Right kidney (tissue), 1 donor: ENCODE results near the gene THRSP.
"Not testable (repeated sequence)": the region's sequence is repeated elsewhere in the genome, so short reads cannot be mapped to it uniquely, and the experiment has no call there.

ENCODE experiments used
- DNase-seq: peaks from one replicate; pipeline ENCODE4 v3.0.0-alpha.2; 2016

THRSP gene

DNA sequence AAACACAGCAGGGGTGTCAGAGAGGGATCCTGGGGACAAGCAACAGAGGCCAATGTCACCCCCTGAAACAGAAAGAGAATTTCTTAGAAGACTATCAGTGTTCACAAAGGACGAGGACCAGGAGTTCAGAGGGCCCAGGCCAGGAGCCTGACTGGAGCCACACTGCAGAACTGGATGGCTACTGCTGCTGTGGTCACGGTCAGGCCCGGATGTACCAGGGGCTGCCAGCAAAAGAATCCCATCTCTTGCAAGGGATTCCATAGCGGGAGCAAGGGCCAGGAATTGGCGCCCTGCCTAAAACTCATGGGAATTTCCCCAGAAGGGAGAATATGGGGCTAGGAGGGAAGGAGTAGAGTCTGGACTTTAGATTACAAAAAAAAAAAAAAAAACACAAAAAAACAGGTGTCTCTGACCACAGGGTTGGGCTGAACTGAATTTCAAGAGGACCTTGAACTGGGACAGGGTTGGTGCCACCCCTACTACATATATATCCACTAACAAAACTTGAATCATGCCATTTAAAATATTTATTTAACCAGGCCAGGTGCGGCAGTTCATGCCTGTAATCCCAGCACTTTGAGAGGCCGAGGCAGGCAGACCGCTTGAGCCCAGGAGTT is 24.9 kb upstream of the THRSP start:
- DNase-seq = no peak

DNA sequence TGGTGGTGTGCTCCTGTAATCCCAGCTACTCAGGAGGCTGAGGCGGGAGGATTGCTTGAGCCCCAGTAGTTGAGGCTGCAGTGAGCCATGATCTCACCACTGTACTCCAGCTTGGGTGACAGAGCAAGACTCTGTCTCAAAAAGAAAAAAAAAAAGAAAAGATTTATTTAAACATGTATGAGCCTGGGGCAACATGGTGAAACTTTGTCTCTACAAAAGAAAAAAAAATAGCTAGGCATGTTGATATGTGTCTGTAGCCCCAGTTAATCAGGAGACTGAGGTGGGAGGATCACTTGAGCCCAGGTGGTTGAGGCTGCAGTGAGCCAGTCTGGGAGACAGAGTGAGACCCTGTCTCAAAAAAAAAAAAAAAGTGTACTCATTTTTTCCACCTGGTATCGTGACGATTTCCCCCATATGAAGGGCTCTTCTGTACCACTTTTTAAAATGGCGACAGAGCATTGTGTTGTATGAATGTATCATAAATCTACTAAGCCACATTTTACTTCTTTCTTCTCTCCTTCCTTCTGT is 24.2 kb upstream of the THRSP start:
- no peak for DNase-seq

DNA sequence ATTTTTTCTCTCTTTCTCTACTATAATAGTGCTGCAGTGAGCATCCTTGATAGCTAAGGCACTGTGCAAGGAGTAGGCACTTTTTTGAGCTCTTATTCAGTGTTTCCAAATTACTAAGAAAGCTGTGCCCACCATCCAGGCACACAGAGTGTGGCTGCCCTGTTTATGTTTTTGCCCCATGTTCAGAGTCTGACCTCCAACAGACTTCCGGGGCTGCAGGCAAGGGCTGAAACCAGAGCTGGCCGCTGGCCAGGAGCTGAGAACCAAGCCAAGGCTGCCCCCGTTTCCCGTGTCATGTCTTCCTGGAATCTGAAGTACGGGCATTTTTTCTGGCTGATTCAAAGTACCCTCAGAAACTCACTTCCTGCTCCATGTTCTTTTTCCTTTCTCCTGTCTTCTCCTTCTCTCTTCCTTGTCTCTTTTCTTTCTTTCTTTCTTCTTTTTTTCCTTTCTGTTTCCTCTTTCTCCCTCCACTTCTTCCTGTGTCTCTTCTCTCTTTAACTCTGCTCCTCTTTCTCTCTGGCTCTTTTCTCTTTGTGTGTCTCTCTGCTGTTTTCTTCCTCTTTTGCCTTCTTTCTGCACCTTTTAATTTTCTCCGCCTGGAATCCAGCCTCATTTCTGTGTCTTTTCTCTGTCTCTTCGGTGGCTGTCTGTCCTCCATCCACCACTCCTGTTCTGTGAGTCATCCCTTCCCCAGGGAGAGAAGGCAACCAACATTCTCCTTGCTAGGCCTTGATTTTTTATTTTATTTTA is 23.6 kb upstream of the THRSP start:
- peak; percentile 57 for DNase-seq

DNA sequence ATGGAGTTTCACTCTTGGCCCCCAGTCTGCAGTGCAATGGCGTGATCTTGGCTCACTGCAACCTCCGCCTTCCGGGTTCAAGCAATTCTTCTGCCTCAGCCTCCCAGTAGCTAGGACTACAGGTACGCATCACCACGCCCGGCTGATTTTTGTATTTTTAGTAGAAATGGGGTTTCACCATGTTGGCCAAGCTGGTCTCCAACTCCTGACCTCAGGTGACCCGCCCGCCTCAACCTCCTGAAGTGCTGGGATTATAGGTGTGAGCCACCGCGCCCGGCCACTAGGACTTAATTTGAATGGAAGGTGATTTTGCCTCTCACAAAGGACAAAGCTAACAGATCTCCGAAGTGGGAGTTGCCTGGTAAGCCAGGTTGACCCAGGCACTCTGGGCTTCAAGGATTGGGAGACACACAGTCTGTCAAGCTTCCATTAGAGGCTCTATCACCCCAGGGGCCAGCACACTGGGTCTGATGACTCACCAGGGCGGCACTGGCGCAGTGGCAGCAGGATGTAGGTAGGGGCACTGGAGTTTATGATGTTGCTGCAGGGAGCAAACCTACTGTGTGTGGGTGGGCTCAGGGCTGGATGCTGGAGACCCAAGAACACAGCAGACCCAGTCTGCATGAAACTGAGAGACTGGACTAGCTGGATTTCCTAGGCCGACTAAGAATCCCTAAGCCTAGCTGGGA is 22.8 kb upstream of the THRSP start:
- no peak for DNase-seq

DNA sequence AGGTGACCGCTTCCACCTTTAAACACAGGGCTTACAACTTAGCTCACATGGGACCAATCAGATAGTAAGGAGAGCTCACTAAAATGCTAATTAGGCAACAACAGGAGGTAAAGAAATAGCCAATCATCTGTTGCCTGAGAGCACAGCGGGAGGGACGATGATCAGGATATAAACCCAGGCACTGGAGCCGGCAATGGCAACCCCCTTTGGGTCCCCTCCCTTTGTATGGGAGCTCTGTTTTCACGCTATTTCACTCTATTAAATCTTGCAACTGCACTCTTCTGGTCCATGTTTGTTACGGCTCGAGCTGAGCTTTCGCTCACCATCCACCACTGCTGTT is 22.3 kb upstream of the THRSP start:
- DNase-seq = not testable (repeated sequence)

DNA sequence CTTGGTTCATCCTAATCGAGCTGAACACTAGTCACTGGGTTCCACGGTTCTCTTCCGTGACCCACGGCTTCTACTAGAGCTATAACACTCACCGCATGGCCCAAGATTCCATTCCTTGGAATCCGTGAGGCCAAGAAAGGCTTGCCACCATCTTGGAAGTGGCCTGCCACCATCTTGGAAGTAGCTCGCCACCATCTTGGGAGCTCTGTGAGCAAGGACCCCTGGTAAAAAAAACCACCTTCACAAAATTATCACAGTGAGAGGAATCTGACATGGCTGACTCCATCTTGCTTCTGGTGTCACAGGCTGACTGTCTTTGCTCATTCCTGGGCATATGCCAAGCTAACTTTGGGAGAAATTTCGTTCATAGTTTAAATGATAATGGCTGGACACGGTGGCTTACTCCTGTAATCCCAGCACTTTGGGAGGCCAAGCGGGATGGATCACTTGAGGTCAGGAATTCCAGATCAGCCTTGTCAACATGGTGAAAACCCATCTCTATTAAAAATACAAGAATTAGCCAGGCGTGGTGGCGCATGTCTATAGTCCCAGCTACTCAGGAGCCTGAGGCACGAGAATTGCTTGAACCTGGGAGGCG is 21.7 kb upstream of the THRSP start:
- no peak for DNase-seq

DNA sequence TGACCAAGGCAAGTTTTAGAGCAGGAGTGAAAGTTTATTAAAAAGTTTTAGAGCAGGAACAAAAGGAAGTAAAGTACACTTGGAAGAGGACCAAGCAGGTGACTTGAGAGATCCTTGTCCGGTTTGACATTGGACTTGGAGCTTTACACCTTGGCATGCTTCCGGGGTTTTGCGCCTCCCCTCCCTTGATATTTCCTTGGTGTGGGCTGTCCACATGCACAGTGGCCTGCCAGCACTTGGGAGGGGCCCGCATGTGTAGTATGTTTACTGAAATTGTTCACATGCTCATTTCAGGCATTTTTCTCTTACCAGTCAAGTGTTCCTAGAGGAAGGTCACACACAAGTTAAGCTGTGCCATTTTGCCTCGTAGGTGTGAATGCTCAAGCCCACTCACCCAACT is 19.0 kb upstream of the THRSP start:
- no peak for DNase-seq

- DNase-seq = peak; percentile 83
Observed at GRCh38 chr11:78045851-78046485, 17.7 kb upstream of the THRSP start.

GRCh38 chr11:78046486-78046854 is 17.2 kb upstream of the THRSP start:
- no peak for DNase-seq

DNA sequence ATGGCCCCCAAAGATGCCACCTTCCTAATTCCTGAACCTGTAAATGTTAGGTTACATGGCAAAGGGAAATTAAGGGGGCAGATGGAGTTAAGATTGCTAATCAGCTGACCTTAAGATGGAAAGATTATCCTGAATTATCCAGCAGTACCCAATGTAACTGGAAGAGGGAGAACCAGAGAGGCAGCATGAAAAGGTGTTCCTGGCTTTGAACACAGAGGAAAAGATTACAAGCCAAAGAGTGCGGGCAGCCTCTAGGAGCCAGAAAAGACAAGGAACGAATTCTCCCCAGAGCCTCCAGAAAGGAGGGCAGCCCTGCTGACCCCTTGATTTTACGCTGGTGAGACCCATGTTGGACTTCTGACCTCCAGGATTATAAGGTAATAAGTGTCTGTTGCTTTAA is 15.1 kb upstream of the THRSP start:
- DNase-seq = no peak

- DNase-seq = no peak
Observed at GRCh38 chr11:78049348-78049747, 14.3 kb upstream of the THRSP start.

- no peak for DNase-seq
Observed at GRCh38 chr11:78050964-78051831, 12.5 kb upstream of the THRSP start.

- no peak for DNase-seq
Observed at GRCh38 chr11:78054971-78055370, 8.7 kb upstream of the THRSP start.

DNA sequence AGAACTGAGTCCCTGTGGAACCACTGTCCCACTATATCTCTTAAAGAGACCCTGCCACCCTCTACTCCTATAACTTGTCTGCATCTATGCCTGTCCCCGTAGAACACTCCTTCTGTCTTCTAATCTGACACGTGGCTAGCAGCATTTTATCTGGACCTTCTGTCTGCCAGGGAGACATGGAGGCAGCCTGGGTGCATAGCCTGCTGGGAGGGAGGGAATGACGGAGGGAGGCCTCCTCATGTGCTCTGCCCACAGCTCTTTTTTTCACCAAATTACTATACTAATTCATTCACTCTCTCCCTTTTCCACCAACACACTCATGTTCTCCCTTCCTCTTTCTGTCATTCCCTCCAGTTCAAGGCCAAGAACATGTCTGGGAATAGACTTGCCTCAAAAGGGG is 7.6 kb upstream of the THRSP start:
- no peak for DNase-seq

DNA sequence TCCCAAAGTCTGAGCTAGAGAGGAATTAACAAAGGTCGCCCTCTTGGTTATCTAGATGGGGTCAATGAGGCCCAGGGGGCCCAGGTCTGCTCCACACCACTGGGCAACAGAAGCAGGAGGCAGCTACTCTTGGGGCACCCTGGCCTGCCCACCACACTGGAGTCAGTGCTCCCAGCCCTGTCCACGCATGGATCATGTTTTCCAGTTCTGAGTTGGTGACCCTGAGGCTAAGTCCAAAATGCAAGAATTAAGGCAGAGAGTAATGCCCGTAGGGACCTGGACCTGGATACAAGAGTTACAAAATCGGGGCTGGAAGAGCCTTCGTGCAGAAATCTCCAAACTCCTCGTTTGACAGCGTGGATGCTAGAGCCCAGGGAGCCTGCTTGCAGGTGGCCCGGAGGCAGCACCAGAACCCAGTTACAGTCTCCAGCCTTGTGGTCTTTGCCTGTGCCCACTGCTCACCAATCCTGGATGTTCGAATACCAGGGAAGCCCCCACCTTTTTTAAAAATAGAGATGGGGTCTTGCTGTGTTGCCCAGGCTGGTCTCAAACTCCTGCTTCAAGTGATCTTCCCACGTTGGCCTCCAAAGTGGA is 6.1 kb upstream of the THRSP start:
- no peak for DNase-seq

DNA sequence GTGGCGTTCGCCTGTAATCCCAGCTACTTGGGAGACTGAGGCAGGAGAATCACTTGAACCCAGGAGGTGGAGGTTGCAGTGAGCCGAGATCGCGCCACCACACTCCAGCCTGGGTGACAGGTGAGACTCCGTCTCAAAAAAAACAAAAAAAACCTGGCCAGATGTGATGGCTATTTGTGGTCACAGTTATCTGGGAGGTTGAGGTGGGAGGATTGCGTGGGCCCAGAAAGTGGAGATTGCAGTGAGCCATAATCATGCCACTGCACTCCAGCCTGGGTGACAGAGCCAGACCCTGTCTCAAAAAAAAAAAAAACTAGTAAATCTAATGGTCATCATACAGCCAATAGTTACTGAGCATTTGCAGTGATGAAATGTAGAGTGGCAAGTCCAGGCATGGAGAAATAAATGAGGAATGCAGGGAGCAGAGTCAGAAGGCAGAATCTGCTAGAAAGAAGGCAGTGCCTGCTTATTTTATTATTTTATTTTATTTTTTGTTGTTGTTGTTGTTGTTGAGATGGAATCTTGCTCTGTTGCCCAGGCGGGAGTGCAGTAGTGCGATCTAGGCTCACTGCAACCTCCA is 3.8 kb upstream of the THRSP start:
- not testable (repeated sequence) for DNase-seq

DNA sequence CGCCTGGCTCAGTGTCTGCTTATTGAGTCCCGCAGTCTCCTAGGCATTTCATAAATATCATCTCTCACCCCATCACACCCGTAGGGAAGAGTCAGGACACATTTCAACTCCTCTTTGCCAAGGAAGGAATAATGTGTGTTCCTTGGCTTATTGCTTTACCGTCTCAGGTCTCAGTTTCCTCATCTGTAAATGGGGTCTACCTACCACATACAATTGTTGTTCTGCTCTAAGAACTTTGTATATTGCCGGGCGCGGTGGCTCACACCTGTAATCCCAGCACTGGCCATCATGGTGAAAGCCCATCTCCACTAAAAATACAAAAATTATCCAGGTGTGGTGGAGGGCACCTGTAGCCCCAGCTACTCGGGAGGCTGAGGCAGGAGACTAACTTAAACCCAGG is 3.1 kb upstream of the THRSP start:
- no peak for DNase-seq

GRCh38 chr11:78061088-78061920 is 2.4 kb upstream of the THRSP start:
- no peak for DNase-seq

DNA sequence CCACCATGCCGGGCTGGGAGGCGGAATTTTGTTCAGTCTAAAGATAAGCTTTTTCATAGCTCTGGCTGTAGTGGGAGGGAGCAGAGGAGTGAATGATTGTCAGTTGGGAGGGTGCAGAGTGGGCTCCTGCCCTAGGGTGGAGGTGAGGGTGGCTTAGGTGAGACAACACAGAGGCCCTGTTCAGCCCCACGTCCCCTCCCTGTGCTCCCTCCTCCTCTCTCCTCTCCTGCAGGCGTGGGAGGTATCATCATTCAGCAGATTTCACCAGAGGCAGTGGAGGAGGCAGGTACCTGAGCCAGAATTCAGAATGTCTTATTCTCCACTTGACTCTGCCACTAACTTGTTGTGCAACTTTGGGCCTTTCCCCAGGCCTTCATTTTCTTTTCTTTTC is 1.7 kb upstream of the THRSP start:
- no peak for DNase-seq

- no peak for DNase-seq
Observed at GRCh38 chr11:78062671-78063070, 990 bp upstream of the THRSP start.
